Sciatic nerve (tissue), 2 donors: ENCODE results near the gene MBNL1. TPM values are rescaled to one million over a fixed set of nuclear protein-coding genes. Genes with fewer than 3 reads are reported as not detected.
"Not testable (repeated sequence)": the region's sequence is repeated elsewhere in the genome, so short reads cannot be mapped to it uniquely, and the experiment has no call there.

Experiments used
- ATAC-seq: fragments of 200-7000 bp; cut with Tn5 transposase; one replicate; pipeline ENCODE4 v1.9.1; 2020; ENCODE audit warnings: mild to moderate bottlenecking, moderate library complexity
- DNase-seq: peaks from one replicate; pipeline ENCODE4 v3.0.0-alpha.2; 2020; ENCODE audit warnings: low spot score
- intact Hi-C: fragments of 100-400 bp; cut with DNase I; formaldehyde crosslinking; loops from one replicate; pipeline ENCODE4 v1.14.2; 2022
- total RNA-seq: library from RNA; stranded (reverse); fragmentation: NEBNext Ultra II Directional; extraction: Animal tissue kit (Norgen Biotek cat#: 25700); gene quantifications from one replicate; pipeline ENCODE4 v1.2.1, GENCODE V29; 2021
- donor health status: DM: no; HTN: no; CAD: no.
- donor health status: DM: no; HTN: no; CAD: no.

The MBNL1 gene
- total RNA-seq, 1 donor from 2014 or later, result 215 TPM

DNA sequence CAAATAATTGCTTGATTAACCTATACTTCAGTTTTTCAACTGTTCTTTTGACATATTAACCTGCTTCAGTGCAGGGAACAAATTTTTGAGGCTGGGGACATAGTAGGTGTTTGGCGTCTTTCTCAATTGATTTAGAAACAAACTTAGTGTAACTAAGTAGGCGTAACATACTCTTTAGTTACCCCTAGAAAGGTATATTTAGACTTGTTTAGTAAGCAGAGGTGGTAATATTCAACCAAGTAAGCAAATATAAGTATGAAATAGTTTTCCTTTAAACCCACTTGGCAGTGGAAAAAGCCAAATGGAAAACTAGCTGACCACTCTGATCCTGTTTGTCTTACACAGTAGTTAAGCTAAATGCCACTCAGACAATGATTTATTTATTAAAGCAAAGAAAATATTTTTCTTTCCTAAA, 113.2 kb downstream of the MBNL1 start:
- intact Hi-C loops, result no loop called here
- ATAC-seq, result no peak
- no peak for DNase-seq

DNA sequence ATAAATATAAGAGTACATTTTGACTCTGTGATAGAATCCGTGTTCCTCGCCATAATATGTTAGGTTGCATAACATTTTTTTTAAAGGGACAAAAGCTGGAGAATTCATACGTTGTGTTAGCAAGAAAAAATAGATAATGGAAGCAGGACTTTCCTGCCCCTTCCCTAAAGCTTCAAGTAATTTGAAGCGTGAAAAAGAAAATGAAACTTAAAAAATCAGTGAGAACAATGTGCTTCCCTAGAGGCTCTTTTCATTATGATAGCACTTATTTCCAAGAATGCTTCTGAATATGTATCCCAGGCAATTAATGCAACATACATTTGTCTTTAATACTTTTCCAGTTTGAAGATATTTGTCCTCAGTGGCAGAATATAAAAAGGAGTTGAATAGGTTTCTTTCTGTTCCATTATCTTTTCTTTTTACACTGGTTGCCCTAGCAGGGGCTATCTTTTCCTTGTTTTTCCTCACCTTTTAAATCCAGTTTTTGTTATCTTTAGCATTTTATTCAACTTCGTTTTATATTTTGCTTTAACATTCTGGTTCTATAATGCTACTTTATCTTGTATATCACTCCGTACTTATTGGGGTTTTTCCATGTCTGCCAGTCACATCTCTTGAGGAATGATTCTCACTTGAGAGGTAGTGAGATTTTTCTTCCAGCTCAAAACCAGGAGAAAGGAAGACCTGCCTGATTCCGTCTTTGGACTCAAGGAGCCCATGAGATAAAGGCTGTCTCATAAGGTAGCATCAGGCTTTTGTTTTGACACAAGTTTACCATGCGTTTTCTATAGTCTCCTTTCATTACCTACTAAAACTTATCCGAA, 113.8 kb downstream of the MBNL1 start:
- ATAC-seq, result peak; percentile 62
- no peak for DNase-seq
- intact Hi-C loops, result no loop called here

DNA sequence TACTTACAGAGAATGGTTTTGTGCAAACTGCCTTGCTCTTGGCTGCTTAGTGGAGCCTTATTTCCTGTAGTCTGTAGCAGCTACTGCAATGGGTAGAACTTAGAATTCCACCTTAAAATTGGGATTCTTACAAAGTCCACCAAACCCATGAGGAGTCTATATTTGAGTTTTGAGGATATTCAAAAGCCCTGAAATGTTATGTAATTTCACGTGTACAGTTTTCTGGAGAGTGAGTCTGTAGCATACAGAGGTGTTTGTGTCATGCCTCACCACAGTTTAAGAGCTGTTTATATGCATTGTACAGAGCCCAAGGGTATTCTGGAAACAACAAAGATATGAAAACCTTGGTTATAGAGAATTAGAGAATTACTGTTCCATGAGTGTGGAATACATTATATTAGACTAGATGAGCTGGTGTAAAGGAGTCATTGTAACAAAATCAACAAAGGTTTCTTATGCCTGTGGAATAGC, 114.4 kb downstream of the MBNL1 start:
- intact Hi-C loops, result no loop called here
- ATAC-seq (peak; percentile 43), DNase-seq (no peak)

DNA sequence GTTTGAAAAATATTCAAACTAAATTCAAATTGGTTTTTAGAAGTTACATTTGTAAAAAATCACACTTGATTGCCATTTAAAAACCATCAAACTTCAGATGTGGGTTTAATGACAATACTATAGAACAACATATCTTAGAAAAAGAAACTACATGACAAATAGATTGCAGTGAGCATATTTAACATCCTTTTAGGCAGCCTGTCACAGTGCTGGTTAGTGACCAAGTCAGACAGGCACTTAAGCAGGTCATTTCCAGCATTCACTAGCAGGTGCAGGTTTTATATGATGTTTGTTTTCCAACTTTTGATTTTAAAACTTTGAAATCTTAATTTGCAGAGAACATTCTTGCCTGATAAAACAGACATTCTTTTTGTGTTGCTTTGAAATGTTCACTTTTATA, 115.7 kb downstream of the MBNL1 start:
- no peak for DNase-seq
- intact Hi-C loops, result no loop called here
- ATAC-seq, result no peak

DNA sequence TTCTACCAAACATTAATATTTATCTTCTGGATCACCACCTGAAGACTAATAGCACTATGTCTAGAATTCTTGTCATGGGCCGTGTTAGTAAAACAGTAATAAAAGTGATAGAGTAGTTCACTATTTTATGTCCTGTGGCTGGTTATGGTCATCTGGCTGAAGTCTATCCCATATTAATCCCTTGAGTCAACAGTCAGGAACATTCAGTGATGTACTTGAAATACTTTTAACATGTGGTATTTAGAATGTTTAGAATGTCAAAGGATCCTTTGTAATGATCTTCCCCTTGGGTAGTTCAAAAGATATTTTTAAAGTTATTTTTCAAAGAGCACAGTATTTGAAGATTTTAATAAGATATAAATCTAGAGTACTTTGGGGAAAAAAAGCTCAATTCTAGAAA, 117.0 kb downstream of the MBNL1 start:
- DNase-seq (no peak), ATAC-seq (peak; percentile 51)
- intact Hi-C loops, result no loop called here

DNA sequence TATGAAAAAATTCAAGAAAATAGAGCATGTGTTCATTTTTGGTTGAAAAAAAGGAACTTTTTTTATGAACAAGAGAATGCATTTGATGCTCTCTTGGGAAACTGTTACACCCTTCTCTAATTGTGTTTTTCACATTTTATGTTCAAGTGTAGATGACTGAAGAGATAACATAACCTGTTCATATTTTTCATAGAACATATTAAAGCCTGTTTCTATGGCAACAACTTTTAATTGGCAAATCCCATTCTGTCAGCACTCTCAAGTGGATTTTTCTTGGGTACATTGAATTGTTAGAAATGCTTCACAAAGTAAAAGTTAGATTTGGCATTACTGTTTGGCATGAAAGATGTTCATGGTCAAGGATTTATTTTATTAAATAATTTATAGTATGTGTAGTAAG, 117.5 kb downstream of the MBNL1 start:
- ATAC-seq, result no peak
- intact Hi-C loops, result no loop called here
- no peak for DNase-seq

DNA sequence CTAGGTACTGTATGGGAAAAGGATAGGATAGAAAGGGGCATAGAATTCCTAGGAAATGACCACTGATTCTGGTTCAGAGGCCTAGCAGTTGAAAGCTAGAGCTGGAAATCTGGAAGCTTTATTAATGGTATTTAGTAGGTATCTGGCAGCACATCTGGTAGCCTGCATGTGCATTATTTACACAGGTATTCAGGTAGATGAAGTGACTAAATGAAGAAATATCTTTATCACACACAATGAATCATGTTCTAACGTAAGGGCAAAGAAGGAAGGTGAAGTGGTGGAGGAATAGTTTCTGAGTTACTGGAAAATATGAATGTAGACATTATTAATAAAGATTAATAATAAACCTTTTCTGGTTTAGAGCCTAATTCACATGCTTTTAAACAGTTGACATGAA, 119.9 kb downstream of the MBNL1 start:
- DNase-seq, result no peak
- no peak for ATAC-seq
- intact Hi-C loops, result no loop called here

DNA sequence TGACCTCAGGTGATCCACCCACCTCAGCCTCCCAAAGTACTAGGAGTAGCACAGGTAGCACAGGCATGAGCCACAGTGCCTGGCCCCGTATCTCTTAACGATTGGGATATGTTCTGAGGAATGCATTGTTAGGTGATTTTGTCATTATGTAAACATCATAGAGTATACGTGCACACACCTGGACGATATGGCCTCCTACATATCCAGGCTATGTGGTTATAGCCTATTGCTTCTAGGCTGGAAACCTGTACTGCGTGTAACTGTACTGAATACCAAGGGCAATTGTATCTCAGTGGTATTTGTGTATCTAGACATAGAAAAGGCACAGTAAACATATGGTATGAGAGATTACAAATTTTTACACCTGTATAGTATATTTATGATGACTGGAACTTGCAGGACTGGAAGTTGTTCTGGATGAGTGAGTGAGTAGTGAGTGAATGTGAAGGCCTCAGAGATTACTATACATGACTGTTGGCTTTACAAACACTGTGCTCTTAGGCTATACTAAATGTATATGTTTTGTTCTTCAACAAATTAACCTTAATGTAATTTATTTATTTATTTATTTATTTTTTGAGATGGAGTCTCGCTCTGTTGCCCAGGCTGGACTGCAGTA, 120.7 kb downstream of the MBNL1 start:
- no peak for ATAC-seq
- intact Hi-C loops, result no loop called here

DNA sequence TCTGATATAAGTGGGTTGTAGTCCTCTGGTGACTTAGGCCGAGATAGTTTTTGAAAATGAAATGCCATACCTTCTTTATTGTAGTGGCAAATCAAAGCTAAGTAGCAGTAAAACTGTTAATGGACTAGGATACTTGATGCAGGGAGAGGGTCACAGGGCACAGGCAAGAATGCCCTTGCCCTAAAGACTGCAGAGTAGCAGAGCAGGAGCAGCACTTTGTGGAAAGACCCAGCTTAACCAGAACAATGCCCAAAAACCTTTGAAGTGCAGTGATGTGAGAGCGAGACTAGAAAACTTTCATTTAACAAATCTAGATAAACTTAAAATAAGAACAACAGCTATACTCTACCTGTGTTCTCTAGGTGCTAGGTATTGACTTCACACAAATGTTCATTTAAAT, 121.9 kb downstream of the MBNL1 start:
- intact Hi-C loops, result no loop called here
- no peak for ATAC-seq
- DNase-seq, result no peak

More for the DNA sequence above, 120.7 kb downstream of the MBNL1 start:
- no peak for DNase-seq

DNA sequence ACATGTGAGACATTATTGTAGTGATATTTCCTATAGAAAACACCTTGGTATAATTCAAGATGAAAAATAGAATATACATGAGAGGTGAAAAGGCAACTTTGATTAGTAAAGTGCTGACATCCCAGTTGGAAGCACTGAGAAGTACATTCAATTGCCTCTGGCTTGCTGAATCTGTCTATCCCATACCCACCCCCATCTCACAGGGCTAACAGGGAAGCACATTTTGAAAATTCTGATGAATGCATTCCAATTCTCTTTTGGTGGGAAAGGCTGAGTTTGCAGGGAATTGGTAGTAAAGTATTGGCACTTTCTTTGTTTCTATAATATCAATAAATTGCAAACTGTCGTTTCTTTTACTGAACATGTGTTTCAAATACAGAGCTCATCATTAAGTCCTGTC, 122.9 kb downstream of the MBNL1 start:
- DNase-seq (no peak), ATAC-seq (no peak)
- intact Hi-C loops, result no loop called here

DNA sequence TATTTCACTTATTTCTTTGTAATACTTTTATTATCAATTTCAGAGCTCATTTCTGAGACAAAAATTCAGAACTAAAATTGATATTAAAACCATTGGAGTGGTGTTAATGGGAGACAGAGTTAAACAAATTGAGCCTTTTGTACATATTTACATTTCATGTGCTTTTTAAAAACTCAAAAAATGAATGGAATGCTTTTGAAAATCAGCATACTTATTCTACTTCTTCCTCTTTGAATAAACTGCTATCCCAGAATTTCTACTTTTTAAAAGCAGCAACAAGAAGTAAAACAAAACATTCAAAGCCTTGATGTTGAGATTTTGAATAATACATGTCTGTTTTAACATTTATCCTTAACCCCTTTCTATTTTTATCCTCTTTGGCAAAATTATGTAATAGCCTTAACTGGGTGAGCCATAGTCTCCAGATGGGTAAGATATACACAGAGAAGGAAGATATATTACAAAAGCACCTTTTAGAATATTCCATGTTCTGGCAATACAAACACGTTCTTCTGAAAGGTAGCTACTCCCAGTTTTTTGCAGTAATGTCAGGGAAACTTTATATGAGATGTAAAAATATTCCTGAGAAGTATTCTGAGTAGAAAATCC, 123.6 kb downstream of the MBNL1 start:
- intact Hi-C loops, result no loop called here
- ATAC-seq (no peak), DNase-seq (no peak)

DNA sequence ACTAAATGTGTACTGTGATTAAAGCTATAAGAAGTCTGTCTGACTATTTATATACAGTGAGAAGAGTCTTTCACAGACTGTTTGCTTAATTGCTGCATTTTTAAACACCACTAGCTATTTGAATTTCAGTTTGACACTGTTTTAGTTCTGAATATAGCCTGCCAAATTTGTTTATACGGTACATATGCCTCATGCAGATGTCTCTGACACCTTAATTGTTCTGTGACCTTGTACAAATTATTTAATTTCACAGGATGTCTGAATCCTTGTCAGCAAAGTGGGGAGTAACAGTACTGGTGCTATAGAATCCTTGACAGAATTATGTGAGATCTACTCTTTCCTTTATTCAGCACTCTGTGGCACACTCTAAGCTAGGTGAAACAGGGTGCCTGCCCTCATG, 125.5 kb downstream of the MBNL1 start:
- intact Hi-C loops, result no loop called here
- ATAC-seq (no peak), DNase-seq (no peak)

DNA sequence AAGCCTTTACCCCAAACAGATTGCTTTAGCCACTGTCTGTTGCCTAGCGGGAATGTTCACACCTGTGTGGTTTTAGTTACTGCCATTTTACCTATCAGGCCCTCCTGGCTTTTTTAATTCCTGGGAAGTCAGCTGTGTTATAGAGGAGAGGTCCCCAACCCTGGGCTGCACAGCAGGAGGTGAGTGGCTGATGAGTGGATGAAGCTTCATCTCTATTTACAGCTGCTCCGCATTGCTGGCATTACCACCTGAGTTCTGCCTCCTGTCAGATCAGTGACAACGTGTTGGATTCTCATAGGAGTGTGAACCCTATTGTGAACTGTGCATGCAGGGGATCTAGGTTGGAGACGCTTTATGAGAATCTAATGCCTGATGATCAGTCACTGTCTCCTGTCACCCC, 127.0 kb downstream of the MBNL1 start:
- no peak for DNase-seq
- no peak for ATAC-seq
- intact Hi-C loops, result no loop called here

DNA sequence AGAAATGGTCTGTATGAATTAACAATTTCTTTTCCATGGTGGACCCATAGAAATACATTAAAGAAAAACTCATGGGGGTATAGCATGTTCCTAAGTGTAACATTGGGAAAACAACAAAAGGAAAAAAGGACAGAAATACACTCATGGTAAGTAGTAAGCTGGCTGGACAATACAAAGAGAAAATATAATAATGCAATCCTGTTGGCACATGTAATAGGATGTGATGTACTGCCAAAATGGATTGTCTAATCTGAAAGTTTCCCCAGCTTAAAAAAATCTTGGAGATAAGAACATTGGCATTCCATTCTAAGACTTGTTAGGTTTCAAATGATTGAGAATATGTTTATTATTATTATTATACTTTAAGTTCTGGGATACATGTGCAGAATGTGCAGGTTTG, 128.1 kb downstream of the MBNL1 start:
- DNase-seq (no peak), ATAC-seq (peak; percentile 48)
- intact Hi-C loops, result no loop called here

DNA sequence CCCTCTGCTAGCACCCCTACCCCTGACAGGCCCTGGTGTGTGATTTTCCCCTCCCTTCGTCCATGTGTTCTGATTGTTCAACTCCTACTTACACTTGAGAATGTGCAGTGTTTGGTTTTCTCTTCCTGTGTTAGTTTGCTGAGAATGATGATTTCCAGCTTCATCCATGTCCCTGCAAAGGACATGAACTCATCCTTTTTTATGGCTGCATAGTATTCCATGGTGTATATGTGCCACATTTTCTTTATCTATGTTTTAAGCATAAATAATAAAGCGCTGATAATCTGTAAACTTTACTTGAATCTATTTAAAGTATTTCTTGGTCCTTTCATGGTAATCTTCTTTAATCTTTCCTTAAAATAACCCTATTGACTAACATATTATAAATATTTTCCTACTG, 128.6 kb downstream of the MBNL1 start:
- DNase-seq, intact Hi-C loops, ATAC-seq: not testable (repeated sequence)

DNA sequence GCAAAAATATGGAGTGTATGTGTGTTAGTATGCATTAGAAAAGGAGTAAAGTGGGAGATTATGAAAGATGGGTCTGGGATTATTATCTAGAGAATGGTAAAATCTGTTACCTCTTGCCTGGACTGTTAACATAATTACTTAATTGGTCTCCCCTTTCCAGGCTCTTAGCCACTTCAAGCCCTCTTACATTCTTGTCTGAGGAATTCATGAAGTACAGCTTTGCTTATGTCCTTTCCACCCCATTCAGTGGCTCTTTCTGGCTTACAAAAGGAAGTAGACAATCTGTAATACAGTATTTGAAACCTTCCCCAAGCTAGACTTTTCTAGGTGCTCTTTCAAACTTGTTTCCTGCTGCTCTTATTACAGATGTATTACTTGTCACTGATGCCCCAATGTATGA, 129.8 kb downstream of the MBNL1 start:
- intact Hi-C loops, result no loop called here
- ATAC-seq (no peak), DNase-seq (no peak)

DNA sequence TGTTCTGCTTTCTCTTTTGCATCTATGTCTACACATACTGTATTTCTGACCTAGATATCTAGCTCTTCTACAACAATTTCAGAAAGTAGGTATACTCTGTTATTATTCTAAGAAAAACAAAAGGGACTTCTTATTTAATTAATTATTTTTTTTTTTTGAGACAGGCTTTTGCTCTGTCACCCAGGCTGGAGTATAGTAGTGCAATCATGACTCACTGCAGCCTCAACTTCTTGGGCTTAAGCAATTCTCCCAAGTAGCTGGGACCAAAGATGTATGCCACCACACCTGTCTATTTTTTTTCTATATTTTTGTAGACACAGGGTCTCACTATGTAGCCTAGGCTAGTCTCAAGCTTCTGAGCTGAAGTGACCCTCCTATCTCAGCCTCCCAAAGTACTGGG, 130.6 kb downstream of the MBNL1 start:
- no peak for ATAC-seq
- DNase-seq, result no peak
- intact Hi-C loops, result no loop called here

DNA sequence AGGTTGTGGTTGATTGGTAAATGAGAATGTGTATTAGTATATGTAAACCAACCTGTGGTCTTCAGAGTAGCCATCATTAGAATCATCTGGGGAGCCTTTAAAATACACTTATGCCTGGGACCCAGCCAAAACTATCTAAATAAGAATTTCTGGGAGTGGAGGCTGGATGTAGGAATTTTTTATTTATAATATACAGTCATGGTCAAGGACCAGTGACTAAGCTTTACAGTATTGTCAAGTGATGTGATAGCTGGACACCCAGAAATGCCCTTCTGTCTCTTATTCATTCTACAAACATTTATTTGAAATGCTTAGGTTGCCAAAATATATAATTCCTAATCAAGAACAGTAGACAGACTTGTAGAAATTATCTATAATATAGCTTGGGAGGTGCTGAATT, 132.2 kb downstream of the MBNL1 start:
- intact Hi-C loops, result no loop called here
- no peak for ATAC-seq

DNA sequence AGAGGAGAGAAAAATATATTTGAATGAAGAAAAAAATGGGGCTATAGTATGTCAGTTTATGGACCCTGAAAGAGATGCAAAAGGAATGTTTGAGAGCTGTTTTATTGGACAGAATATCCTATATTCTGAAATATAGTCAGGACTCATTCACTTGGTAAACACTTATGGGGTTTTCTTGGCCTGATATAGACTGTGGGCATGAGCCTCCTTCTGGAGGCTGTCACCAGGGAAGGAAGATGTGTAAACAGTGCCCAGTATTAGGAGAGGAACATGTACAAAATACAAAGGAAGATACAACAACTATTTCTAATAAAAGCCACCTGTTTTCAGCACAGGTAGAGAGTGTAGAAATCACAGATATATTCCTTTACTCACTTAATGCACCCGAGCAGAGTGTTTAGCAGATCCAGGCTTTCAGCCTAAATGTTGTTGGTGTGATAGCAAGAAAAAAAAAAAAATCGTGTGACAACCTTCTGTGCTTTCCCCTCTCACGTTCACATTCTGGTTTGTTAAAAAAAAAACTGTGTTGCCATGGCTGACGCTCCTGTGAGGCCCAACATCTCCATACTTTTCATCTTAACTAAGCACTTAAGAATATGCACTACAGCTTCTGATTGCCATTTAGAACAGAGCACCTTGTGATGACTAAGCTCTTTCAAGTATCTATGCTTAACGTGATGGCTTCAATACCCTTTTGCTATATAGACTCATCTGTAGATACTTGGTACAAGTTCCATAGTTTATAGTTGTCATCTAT, 134.1 kb downstream of the MBNL1 start:
- no peak for DNase-seq
- no peak for ATAC-seq
- intact Hi-C loops, result no loop called here

More for the DNA sequence above, 132.2 kb downstream of the MBNL1 start:
- no peak for DNase-seq
